SKM-1 treated with dmso at 0.1 percent for 144 hours (cell line): ENCODE results near the gene CD83.
"Not testable (repeated sequence)": the region's sequence is repeated elsewhere in the genome, so short reads cannot be mapped to it uniquely, and the experiment has no call there.

Experiments used
- DNase-seq: peaks from one replicate; lab custom pipeline; 2025; ENCODE audit not compliant: unreplicated experiment; lab: John Stamatoyannopoulos, UW

The CD83 gene, protein sequence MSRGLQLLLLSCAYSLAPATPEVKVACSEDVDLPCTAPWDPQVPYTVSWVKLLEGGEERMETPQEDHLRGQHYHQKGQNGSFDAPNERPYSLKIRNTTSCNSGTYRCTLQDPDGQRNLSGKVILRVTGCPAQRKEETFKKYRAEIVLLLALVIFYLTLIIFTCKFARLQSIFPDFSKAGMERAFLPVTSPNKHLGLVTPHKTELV

GRCh38 chr6:14117158-14118090 is at the start of gene CD83:
TSS of gene CD83 (plus strand) at chr6:14117772. CDS start at chr6:14117812, 40 bp downstream.
- peak; percentile 57 for DNase-seq

DNA sequence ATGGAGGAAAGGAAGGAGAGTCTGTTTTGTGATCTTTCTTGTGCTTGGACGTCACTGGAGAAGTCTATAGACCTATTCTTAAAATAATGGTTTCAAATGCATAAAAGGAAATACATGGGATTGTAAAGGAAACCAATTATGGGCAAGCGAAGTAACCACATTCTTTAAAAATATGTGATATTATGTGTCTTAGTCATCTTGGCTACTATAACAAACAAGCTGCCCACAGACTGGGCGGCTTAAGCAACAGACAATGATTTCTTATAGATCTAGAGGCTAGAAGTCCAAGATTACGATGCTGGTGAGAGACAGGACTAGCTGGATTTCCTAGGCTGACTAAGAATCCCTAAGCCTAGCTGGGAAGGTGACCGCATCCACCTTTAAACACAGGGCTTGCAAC is 49.4 kb upstream of the CD83 start:
- DNase-seq, result no peak

GRCh38 chr6:14068623-14069022 is 48.9 kb upstream of the CD83 start:
- DNase-seq, result no peak

- DNase-seq, result no peak
These were observed 47.1 kb upstream of the CD83 start for GRCh38 chr6:14070457-14070856.

- no peak for DNase-seq
These were observed 45.5 kb upstream of the CD83 start for GRCh38 chr6:14072084-14072483.

DNA sequence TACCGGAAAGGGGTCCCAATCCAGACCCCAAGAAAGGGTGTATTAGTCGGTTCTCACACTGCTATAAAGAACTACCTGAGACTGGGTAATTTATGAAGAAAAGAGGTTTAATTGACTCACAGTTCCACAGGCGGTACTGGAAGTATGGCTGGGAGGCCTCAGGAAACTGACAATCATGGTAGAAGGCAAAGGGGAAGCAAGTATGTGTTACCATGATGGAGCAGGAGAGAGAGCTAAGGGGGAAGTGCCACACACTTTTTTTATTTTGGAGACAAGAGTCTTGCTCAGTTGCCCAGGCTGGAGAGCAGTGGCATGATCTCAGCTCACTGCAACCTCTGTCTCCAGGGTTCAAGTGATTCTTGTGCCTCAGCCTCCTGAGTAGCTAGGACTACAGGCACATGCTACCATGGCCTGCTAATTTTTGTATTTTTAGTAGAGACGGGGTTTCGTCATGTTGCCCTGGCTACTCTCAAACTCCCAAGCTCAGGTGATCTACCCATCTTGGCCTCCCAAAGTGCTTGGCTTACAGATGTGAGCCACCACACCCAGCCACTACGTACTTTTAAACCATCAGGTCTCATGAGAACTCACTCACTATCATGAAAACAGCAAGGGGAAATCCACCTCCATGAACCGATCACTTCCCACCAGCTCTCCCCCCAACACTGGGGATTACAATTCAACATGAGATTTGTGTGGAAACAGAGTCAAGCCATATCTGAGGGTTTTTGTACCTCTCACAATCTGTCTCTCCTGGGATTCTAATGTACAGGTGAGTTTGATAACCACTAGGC is 43.8 kb upstream of the CD83 start:
- not testable (repeated sequence) for DNase-seq

DNA sequence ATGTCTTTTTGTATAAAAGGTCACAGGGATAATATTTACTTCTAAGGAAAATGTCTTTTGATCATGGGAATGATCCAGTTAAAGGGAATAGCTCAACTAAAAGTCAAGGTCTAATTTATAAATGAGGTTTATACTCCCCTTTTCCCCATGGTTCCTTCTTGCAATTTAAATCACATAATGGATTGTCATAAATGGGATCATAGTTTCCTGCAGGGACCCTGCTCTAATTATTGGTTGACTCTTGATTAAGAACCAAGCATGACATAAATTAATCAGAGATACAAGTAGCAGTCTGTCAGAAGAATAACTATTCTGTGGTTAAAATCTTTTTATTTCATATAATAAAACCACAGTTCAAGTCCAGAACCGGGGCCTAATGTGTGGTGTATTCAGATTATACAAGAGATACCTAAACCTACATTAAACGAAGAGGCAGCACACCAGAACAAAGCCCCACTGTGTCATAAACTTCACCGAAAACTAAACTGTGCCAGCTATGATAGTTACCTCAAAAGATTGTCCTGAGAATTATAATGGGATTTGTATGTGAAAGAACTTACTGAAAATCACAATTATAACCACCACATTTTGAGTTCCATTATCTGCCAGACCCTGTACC is 43.0 kb upstream of the CD83 start:
- DNase-seq, result no peak

GRCh38 chr6:14075095-14075503 is 42.5 kb upstream of the CD83 start:
- no peak for DNase-seq

DNA sequence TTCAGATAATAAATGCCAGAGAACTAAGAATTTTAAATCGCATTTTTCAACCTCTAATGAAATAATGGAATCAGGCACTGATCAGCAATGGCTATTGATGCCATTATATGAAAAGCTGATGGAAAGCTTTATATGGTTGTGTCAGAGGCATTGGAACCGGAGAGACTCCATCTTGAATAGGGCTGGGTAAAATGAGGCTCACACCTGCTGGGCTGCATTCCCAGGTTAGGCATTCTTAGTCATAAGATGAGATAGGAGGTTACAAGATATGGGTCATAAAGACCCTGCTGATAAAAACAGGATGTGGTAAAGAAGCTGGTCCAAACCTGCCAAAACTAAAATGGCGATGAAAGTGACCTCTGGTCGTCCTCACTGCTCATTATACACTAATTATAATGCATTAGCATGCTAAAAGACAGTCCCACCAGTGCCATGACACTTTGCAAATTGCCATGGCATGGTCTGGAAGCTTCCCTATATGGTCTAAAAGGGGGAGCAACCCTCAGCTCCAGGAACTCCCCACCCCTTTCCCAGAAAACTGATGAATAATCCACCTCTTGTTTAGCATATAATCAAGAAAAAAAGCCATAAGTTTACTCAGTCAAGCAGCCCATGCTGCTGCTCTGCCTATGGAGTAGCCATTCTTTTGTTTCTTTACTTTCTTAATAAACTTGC is 40.2 kb upstream of the CD83 start:
- no peak for DNase-seq

- no peak for DNase-seq
These were observed 38.1 kb upstream of the CD83 start for GRCh38 chr6:14079433-14079832.

DNA sequence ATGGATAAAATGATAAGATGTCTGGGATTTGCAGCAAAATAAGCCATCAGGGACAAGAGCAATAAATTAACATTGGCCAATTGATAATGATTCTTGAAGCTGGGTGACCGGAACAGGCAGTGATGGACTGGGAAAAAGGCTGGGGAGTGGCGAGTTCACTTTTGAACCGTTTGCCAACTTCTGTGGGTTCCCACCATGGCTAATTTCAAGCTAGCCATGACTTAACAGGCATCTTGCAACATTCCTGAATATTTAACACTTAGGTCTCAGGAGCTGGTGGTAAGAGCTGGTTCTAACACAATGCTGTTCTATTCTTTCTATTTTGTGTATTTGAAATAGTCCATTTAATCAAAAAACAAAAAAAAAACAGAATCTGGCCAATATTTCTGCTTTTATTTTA is 37.6 kb upstream of the CD83 start:
- no peak for DNase-seq

DNA sequence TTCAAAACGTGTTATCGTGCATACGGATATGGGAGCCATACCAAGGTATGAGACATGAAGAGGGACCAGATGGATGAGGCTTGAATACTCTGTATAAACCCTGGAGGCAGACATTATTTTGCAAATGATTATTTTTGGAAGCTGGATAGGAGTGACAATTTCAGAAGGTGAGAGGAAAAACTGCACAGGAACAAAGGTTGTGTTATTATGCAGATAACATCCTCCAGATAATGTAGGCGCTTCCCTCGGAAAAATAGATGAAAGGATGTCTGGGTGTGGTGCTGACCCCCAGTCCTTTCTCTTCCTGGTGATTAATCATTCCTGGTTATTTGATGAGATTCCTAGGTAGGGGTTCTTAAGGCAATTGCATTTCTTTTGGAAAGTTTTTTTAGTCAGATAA is 36.4 kb upstream of the CD83 start:
- DNase-seq, result no peak

DNA sequence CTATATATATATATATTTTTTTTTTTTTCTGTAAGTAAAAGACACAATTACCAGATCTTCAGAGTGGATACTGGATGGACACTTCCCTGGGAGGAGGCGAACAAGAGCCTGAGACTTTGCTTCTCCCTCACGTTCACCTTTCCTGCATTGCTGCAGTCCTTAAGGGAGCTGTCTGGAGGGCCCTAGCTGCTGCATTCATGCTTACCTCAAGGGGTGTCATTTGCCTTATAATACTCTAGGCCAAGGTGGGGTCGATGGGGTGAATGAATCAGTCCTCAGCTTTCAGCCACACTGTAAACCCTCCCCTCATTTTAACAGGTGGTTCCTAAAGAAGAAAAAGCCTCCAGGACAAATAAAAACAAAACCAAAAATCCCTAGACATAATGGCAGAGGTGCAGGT is 34.8 kb upstream of the CD83 start:
- no peak for DNase-seq

GRCh38 chr6:14083262-14083661 is 34.3 kb upstream of the CD83 start:
- DNase-seq, result no peak

DNA sequence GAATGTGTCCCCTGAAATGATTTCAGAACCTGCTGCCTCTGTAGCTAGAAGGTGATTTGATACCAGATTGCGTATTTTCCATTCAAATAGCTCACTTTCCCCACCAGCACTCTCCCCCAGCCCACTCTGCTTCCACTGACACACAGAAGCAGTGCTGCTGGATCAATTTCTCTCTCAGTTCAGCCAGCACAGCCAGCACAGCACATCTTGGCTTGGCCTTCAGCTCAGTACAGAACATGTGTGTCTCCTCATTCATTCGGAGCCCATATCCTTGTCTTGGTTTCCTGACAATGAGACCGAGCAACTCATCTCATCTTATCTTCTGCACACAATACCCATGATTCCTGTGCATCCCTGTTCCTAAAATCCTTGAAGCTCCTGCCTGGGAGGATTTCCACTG is 33.8 kb upstream of the CD83 start:
- no peak for DNase-seq

GRCh38 chr6:14084388-14084787 is 33.2 kb upstream of the CD83 start:
- DNase-seq, result no peak

- no peak for DNase-seq
These were observed 32.3 kb upstream of the CD83 start for GRCh38 chr6:14085176-14085787.

GRCh38 chr6:14086701-14087100 is 30.9 kb upstream of the CD83 start:
- DNase-seq, result no peak

DNA sequence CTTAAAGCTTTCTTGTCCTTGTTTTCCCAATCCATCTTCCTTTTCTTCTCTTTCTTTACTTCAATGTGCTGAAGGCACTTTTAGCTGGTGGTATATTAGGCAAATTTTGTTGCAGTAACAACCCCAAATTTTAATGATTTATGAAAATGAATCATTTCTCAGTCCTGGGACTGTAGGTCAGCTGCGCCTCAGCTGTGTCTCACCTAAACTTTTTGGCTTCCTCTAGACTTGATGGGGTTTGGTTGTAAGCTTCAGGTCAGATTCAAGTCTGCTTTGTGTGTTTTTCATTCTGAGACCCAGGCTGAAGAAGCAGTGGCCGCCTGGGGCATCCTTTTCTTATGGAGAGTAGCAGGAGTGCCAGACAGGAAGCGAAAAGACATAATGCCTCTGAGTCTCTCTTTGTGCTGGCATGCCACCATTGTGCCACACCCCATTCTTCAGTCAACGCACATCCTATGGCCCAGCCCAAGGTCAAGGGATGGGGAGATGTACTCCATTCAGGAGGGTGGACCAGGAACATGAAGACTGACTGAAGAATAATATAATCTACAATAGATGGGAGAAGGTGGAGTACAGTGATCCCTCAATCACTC is 28.9 kb upstream of the CD83 start:
- no peak for DNase-seq

GRCh38 chr6:14089224-14089623 is 28.3 kb upstream of the CD83 start:
- no peak for DNase-seq
